Neuronal stem cell (in vitro differentiated cells): ENCODE data around the gene ULK4.

Source experiments
- DNase-seq: peaks from one replicate; pipeline ENCODE4 v3.0.0-alpha.2; 2013; ENCODE audit warnings: low spot score
- H2AFZ ChIP-seq: one replicate; pipeline ENCODE4 v1.6.1; 2013; ENCODE audit warnings: mild to moderate bottlenecking, low read length, inconsistent platforms
- H2AK5ac ChIP-seq: 2 replicates; pipeline ENCODE4 v1.6.1; 2013; ENCODE audit warnings: low read depth, mild to moderate bottlenecking, inconsistent platforms, low read length, moderate library complexity, mixed read lengths
- H2BK120ac ChIP-seq: 2 replicates; pipeline ENCODE4 v1.6.1; 2013; ENCODE audit warnings: low read depth, mild to moderate bottlenecking, inconsistent platforms, low read length, moderate library complexity, mixed read lengths
- H2BK12ac ChIP-seq: one replicate; pipeline ENCODE4 v1.6.1; 2013; ENCODE audit warnings: low read length, inconsistent platforms
- H2BK15ac ChIP-seq: 2 replicates; pipeline ENCODE4 v1.6.1; 2013; ENCODE audit warnings: mild to moderate bottlenecking, low read length, inconsistent platforms, mixed read lengths
- H2BK5ac ChIP-seq: one replicate; pipeline ENCODE4 v1.6.1; 2013; ENCODE audit warnings: inconsistent platforms, mild to moderate bottlenecking, low read length, moderate library complexity
- H3K14ac ChIP-seq: one replicate; pipeline ENCODE4 v1.6.1; 2013; ENCODE audit warnings: low read length, inconsistent platforms
- H3K18ac ChIP-seq: 2 replicates; pipeline ENCODE4 v1.6.1; 2013; ENCODE audit warnings: low read length, inconsistent platforms
- H3K23ac ChIP-seq: 2 replicates; pipeline ENCODE4 v1.6.1; 2013; ENCODE audit warnings: low read depth, mild to moderate bottlenecking, mixed read lengths, low read length, inconsistent platforms; ENCODE audit not compliant: poor library complexity
- H3K27ac ChIP-seq: replicated peaks from 3 replicates; pipeline ENCODE4 v1.5.1; 2013; ENCODE audit warnings: low read length, inconsistent platforms
- H3K27me3 ChIP-seq, 3 experiments: 2 replicates each; pipeline ENCODE4 v1.6.1; 2013; ENCODE audit warnings: low read length in 3 of 3, mild to moderate bottlenecking in 2 of 3, inconsistent platforms in 1 of 3, low read depth in 1 of 3, mixed read lengths in 1 of 3, moderate library complexity in 1 of 3; ENCODE audit not compliant: control insufficient read depth in 3 of 3, insufficient read depth in 3 of 3
- H3K36me3 ChIP-seq, 2 donors: replicated peaks in 1 of 2; 2 replicates each; pipeline ENCODE4 v1.6.1; 2013; ENCODE audit warnings: low read length in 2 of 2; ENCODE audit not compliant: control insufficient read depth in 2 of 2, insufficient read depth in 2 of 2
- H3K4ac ChIP-seq: 2 replicates; pipeline ENCODE4 v1.6.1; 2013; ENCODE audit warnings: inconsistent platforms, mild to moderate bottlenecking, low read length, moderate library complexity
- H3K4me1 ChIP-seq, 2 donors: 1 replicate in 1 of 2; 2 replicates in 1 of 2; pipeline ENCODE4 v1.6.1; 2013; ENCODE audit warnings: low read length in 2 of 2, low read depth in 1 of 2; ENCODE audit not compliant: control insufficient read depth in 2 of 2, insufficient read depth in 1 of 2
- H3K4me2 ChIP-seq: one replicate; pipeline ENCODE4 v1.6.1; 2013; ENCODE audit warnings: mild to moderate bottlenecking, low read length, inconsistent platforms; ENCODE audit not compliant: insufficient read depth, poor library complexity, severe bottlenecking
- H3K4me3 ChIP-seq, 2 donors: 2 replicates each; pipeline ENCODE4 v1.5.1; 2013; ENCODE audit warnings: low read length in 2 of 2, mild to moderate bottlenecking in 2 of 2, inconsistent platforms in 1 of 2, moderate library complexity in 1 of 2
- H3K79me1 ChIP-seq: one replicate; pipeline ENCODE4 v1.6.1; 2013; ENCODE audit warnings: low read depth, mild to moderate bottlenecking, inconsistent platforms, low read length, moderate library complexity
- H3K9ac ChIP-seq: one replicate; pipeline ENCODE4 v1.6.1; 2013; ENCODE audit warnings: mild to moderate bottlenecking, low read depth, low read length, inconsistent platforms; ENCODE audit not compliant: poor library complexity
- H3K9me3 ChIP-seq, 2 donors: replicated peaks in 1 of 2; 2 replicates each; pipeline versions ENCODE3 to v1.6.1; 2013; ENCODE audit warnings: low read length in 2 of 2, mild to moderate bottlenecking in 2 of 2, inconsistent platforms in 1 of 2, low read depth in 1 of 2, mixed read lengths in 1 of 2, moderate library complexity in 1 of 2; ENCODE audit not compliant: control insufficient read depth in 2 of 2, insufficient read depth in 1 of 2
- H4K8ac ChIP-seq: one replicate; pipeline ENCODE4 v1.6.1; 2013; ENCODE audit warnings: low read depth, mild to moderate bottlenecking, inconsistent platforms, low read length, moderate library complexity
- H4K91ac ChIP-seq: one replicate; pipeline ENCODE4 v1.6.1; 2013; ENCODE audit warnings: low read length, low read depth, mild to moderate bottlenecking, inconsistent platforms; ENCODE audit not compliant: poor library complexity
- whole genome bisulfite sequencing, 2 donors: extraction: QIAGEN DNeasy Blood & Tissue Kit; methylation state at CpG; one replicate each; pipeline ENCODE4 v1.1.7; 2013; ENCODE audit warnings: missing lambda C conversion rate in 2 of 2, mixed read lengths in 1 of 2; ENCODE audit not compliant: insufficient read length in 2 of 2, insufficient replicate concordance in 1 of 2; ENCODE audit errors: extremely low coverage in 2 of 2; 5-methylcytosine and 5-hydroxymethylcytosine counted together

The ULK4 gene

DNA sequence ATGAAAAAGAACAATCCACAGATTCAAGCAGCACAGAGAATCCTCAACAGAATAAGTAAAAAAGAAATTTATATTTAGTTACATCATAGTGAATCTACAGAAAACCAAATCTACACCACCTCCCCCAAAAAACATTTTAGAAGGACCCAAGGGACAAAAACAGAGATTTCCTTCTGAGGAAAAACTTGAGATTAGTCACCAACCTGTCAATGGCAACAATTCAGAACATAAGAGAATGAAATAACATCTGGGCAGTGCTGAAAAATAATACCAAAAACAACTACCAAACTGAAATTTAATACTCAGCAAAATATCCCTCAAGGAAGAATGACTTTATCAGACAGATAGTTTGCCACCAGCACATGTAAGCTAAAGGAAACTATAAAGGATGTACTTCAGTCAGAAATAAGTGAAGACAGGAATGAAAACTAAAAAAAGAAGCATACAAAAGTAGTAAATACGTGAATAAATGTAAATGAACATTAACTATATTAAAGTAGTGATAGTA lies 260.7 kb downstream of the ULK4 start:
- Histone ChIP-seq H4K8ac (no peak overlapping the region), H3K9ac (no peak overlapping the region), H3K4ac (no peak overlapping the region), H3K9me3 (peaks cover 0 to 2% of the 10 kb centered on the region in 2 donors), H3K27me3 (no peaks in the 10 kb centered on the region), H3K4me2 (no peak overlapping the region), H3K18ac (no peak overlapping the region), H2AFZ (no peak overlapping the region), H3K23ac (no peak overlapping the region), H3K4me1 (no peaks in the 10 kb centered on the region), H2BK120ac (no peak overlapping the region), H3K79me1 (no peaks in the 10 kb centered on the region), H4K91ac (no peak overlapping the region), H2BK5ac (no peak overlapping the region), H3K36me3 (no peaks in the 10 kb centered on the region), H3K4me3 (no peak overlapping the region), H2AK5ac (no peak overlapping the region), H2BK12ac (no peak overlapping the region), H2BK15ac (no peak overlapping the region), H3K27ac (no peak overlapping the region), H3K14ac (no peak overlapping the region)
- no peak for DNase-seq
- WGBS, 2 donors, result no CpG with 5 or more reads among the region's 1 CpG

- no CpG with 5 or more reads among the region's 1 CpG for WGBS, 2 donors
- Histone ChIP-seq H3K9me3 (peaks cover 0 to 2% of the 10 kb centered on the region in 2 donors), H2BK5ac (no peak overlapping the region), H3K4me1 (no peaks in the 10 kb centered on the region), H2AFZ (no peak overlapping the region), H4K91ac (no peak overlapping the region), H3K9ac (no peak overlapping the region), H3K36me3 (no peaks in the 10 kb centered on the region), H4K8ac (no peak overlapping the region), H3K4me2 (no peak overlapping the region), H2BK15ac (no peak overlapping the region), H3K4ac (no peak overlapping the region), H3K23ac (no peak overlapping the region), H3K4me3 (no peak overlapping the region), H3K14ac (no peak overlapping the region), H3K27me3 (no peaks in the 10 kb centered on the region), H3K79me1 (no peaks in the 10 kb centered on the region), H3K27ac (no peak overlapping the region), H2BK12ac (no peak overlapping the region), H3K18ac (no peak overlapping the region), H2AK5ac (no peak overlapping the region), H2BK120ac (no peak overlapping the region)
- no peak for DNase-seq
These were observed 261.7 kb downstream of the ULK4 start for GRCh38 chr3:41700155-41700554.

- no peak overlapping the region for H3K27ac ChIP-seq
- H3K79me1 ChIP-seq, result no peaks in the 10 kb centered on the region
- no peak overlapping the region for H2BK5ac ChIP-seq
- no peaks in the 10 kb centered on the region for H3K27me3 ChIP-seq
- no peak overlapping the region for H3K4me3 ChIP-seq
- no peaks in the 10 kb centered on the region for H3K36me3 ChIP-seq
- no peak for DNase-seq
- peaks cover 0 to 2% of the 10 kb centered on the region in 2 donors for H3K9me3 ChIP-seq
- H3K18ac ChIP-seq, result no peak overlapping the region
- no peak overlapping the region for H4K91ac ChIP-seq
- H3K9ac ChIP-seq, result no peak overlapping the region
- H3K23ac ChIP-seq, result no peak overlapping the region
- H3K14ac ChIP-seq, result no peak overlapping the region
- no peak overlapping the region for H2BK12ac ChIP-seq
- no peak overlapping the region for H3K4ac ChIP-seq
- H2AFZ ChIP-seq, result no peak overlapping the region
- no peaks in the 10 kb centered on the region for H3K4me1 ChIP-seq
- H4K8ac ChIP-seq, result no peak overlapping the region
- H2AK5ac ChIP-seq, result no peak overlapping the region
- no peak overlapping the region for H2BK120ac ChIP-seq
- H3K4me2 ChIP-seq, result no peak overlapping the region
- no CpG with 5 or more reads among the region's 3 CpGs for WGBS, 2 donors
- no peak overlapping the region for H2BK15ac ChIP-seq
These were observed 263.0 kb downstream of the ULK4 start for GRCh38 chr3:41698898-41699297.

DNA sequence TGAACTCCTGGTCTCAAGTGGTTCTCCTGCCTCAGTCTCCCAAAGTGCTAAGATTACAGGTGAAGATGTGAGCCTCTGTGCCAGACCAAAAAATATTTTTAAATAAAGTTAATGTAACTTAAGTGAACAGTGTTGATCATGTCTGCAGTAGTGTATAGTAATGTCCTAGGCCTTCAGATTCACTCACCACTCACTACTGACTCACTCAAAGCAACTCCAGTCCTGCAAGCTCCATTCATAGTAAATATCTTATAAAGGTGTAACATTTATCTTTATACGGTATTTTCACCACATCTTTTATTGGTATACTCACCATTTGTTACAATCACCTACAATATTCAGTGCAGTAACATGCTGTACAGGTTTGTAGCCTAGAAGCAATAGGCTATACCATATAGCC lies 264.2 kb downstream of the ULK4 start:
- Histone ChIP-seq H3K4ac (no peak overlapping the region), H2AK5ac (no peak overlapping the region), H2AFZ (no peak overlapping the region), H3K18ac (no peak overlapping the region), H3K4me2 (no peak overlapping the region), H2BK15ac (no peak overlapping the region), H3K79me1 (no peaks in the 10 kb centered on the region), H2BK5ac (no peak overlapping the region), H2BK120ac (no peak overlapping the region), H3K4me1 (no peaks in the 10 kb centered on the region), H3K27ac (no peak overlapping the region), H4K8ac (no peak overlapping the region), H3K23ac (no peak overlapping the region), H3K36me3 (no peaks in the 10 kb centered on the region), H3K4me3 (no peak overlapping the region), H3K14ac (no peak overlapping the region), H3K9me3 (peaks cover 0 to 2% of the 10 kb centered on the region in 2 donors), H3K27me3 (no peaks in the 10 kb centered on the region), H2BK12ac (no peak overlapping the region), H3K9ac (no peak overlapping the region), H4K91ac (no peak overlapping the region)
- WGBS, 2 donors, result no CpG with 5 or more reads among the region's 1 CpG
- DNase-seq, result no peak
